Measurements from ENCODE around the gene PPP1R15A. TPM values are rescaled to one million over a fixed set of nuclear protein-coding genes. Genes with fewer than 3 reads are reported as not detected.
"Not testable (repeated sequence)": the region's sequence is repeated elsewhere in the genome, so short reads cannot be mapped to it uniquely, and the experiment has no call there.

The PPP1R15A gene
- polyA plus RNA-seq, 1 donor from 2014 or later: 73.6 TPM

GRCh38 chr19:48899781-48900476 is 27.7 kb downstream of the PPP1R15A start, which contains the start of gene NUCB1:
TSS of gene NUCB1 (plus strand) at chr19:48900312. CDS start at chr19:48900797, 485 bp downstream.
- H4K20me1 ChIP-seq (ENCODE audit: insufficient read depth): no peaks in the 10 kb centered on the region
- no peaks in the 10 kb centered on the region for H3K9me3 ChIP-seq (ENCODE audit: low read length)
- H3K27me3 ChIP-seq (ENCODE audit: insufficient read depth, low read depth, low read length): no peaks in the 10 kb centered on the region
- H3K9ac ChIP-seq (ENCODE audit: low read length): peak within 1 kb of the TSS; percentile 87
- H3K4me2 ChIP-seq (ENCODE audit: low read length): peak within 1 kb of the TSS; percentile 83
- H3F3A ChIP-seq (ENCODE audit: insufficient read depth, low read length, poor library complexity, severe bottlenecking): no peaks in the 10 kb centered on the region
- TF ChIP-seq EZH2 (IDR thresholded peaks at IDR 0.05; ENCODE audit: borderline replicate concordance, insufficient read depth, low read length, poor library complexity, severe bottlenecking) (no peak), POLR2AphosphoS5 (IDR thresholded peaks at IDR 0.05) (peak; percentile 81), TAF1 (IDR thresholded peaks at IDR 0.05; ENCODE audit: low read depth) (no peak), EP300 (conservative IDR thresholded peaks at IDR 0.05; ENCODE audit: poor library complexity, severe bottlenecking) (peak; percentile 21), SMC3 (conservative IDR thresholded peaks at IDR 0.05; ENCODE audit: poor library complexity) (peak; percentile 30), RAD21 (conservative IDR thresholded peaks at IDR 0.05) (peak; percentile 49), MXI1 (conservative IDR thresholded peaks at IDR 0.05; ENCODE audit: poor library complexity, severe bottlenecking) (peak; percentile 78)
- TF ChIP-seq, protein P1, sequence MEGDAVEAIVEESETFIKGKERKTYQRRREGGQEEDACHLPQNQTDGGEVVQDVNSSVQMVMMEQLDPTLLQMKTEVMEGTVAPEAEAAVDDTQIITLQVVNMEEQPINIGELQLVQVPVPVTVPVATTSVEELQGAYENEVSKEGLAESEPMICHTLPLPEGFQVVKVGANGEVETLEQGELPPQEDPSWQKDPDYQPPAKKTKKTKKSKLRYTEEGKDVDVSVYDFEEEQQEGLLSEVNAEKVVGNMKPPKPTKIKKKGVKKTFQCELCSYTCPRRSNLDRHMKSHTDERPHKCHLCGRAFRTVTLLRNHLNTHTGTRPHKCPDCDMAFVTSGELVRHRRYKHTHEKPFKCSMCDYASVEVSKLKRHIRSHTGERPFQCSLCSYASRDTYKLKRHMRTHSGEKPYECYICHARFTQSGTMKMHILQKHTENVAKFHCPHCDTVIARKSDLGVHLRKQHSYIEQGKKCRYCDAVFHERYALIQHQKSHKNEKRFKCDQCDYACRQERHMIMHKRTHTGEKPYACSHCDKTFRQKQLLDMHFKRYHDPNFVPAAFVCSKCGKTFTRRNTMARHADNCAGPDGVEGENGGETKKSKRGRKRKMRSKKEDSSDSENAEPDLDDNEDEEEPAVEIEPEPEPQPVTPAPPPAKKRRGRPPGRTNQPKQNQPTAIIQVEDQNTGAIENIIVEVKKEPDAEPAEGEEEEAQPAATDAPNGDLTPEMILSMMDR (IDR thresholded peaks at IDR 0.05; ENCODE audit: poor library complexity, severe bottlenecking): peak; percentile 65
- TF ChIP-seq, protein P2, sequence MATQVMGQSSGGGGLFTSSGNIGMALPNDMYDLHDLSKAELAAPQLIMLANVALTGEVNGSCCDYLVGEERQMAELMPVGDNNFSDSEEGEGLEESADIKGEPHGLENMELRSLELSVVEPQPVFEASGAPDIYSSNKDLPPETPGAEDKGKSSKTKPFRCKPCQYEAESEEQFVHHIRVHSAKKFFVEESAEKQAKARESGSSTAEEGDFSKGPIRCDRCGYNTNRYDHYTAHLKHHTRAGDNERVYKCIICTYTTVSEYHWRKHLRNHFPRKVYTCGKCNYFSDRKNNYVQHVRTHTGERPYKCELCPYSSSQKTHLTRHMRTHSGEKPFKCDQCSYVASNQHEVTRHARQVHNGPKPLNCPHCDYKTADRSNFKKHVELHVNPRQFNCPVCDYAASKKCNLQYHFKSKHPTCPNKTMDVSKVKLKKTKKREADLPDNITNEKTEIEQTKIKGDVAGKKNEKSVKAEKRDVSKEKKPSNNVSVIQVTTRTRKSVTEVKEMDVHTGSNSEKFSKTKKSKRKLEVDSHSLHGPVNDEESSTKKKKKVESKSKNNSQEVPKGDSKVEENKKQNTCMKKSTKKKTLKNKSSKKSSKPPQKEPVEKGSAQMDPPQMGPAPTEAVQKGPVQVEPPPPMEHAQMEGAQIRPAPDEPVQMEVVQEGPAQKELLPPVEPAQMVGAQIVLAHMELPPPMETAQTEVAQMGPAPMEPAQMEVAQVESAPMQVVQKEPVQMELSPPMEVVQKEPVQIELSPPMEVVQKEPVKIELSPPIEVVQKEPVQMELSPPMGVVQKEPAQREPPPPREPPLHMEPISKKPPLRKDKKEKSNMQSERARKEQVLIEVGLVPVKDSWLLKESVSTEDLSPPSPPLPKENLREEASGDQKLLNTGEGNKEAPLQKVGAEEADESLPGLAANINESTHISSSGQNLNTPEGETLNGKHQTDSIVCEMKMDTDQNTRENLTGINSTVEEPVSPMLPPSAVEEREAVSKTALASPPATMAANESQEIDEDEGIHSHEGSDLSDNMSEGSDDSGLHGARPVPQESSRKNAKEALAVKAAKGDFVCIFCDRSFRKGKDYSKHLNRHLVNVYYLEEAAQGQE (IDR thresholded peaks at IDR 0.05; ENCODE audit: borderline replicate concordance): peak; percentile 36
- H3K4me3 ChIP-seq (ENCODE audit: low read length): peak within 1 kb of the TSS; percentile 96
- H3K36me3 ChIP-seq (ENCODE audit: insufficient read depth, low read length): no peaks in the 10 kb centered on the region
- peak within 1 kb of the TSS; percentile 54 for H2AFZ ChIP-seq (ENCODE audit: low read depth, low read length)
- no peaks in the 10 kb centered on the region for H3K9me2 ChIP-seq (ENCODE audit: insufficient read depth, low read length)
- H3K79me2 ChIP-seq (replicated peaks; ENCODE audit: insufficient read depth, low read length): peaks cover 11% of the 10 kb centered on the region
- peak within 1 kb of the TSS; percentile 55 for H3K27ac ChIP-seq (ENCODE audit: low read length)

GRCh38 chr19:48900477-48901406 is 28.5 kb downstream of the PPP1R15A start:
- H3K9me3 ChIP-seq (ENCODE audit: low read length): no peaks in the 10 kb centered on the region
- peak overlapping the region; percentile 83 for H3K4me2 ChIP-seq (ENCODE audit: low read length)
- peak overlapping the region; percentile 96 for H3K4me3 ChIP-seq (ENCODE audit: low read length)
- no peaks in the 10 kb centered on the region for H3K36me3 ChIP-seq (ENCODE audit: insufficient read depth, low read length)
- H2AFZ ChIP-seq (ENCODE audit: low read depth, low read length): peak overlapping the region; percentile 54
- H3K9me2 ChIP-seq (ENCODE audit: insufficient read depth, low read length): no peaks in the 10 kb centered on the region
- TF ChIP-seq TAF1 (IDR thresholded peaks at IDR 0.05; ENCODE audit: low read depth): no peak
- TF ChIP-seq EP300 (conservative IDR thresholded peaks at IDR 0.05; ENCODE audit: poor library complexity, severe bottlenecking): peak; percentile 3
- TF ChIP-seq MXI1 (conservative IDR thresholded peaks at IDR 0.05; ENCODE audit: poor library complexity, severe bottlenecking): peak; percentile 1
- no peaks in the 10 kb centered on the region for H3K27me3 ChIP-seq (ENCODE audit: insufficient read depth, low read depth, low read length)
- H3F3A ChIP-seq (ENCODE audit: insufficient read depth, low read length, poor library complexity, severe bottlenecking): no peaks in the 10 kb centered on the region
- peaks cover 11% of the 10 kb centered on the region for H3K79me2 ChIP-seq (replicated peaks; ENCODE audit: insufficient read depth, low read length)
- H3K9ac ChIP-seq (ENCODE audit: low read length): peak overlapping the region; percentile 87
- H3K27ac ChIP-seq (ENCODE audit: low read length): peak overlapping the region; percentile 55
- no peaks in the 10 kb centered on the region for H4K20me1 ChIP-seq (ENCODE audit: insufficient read depth)

DNA sequence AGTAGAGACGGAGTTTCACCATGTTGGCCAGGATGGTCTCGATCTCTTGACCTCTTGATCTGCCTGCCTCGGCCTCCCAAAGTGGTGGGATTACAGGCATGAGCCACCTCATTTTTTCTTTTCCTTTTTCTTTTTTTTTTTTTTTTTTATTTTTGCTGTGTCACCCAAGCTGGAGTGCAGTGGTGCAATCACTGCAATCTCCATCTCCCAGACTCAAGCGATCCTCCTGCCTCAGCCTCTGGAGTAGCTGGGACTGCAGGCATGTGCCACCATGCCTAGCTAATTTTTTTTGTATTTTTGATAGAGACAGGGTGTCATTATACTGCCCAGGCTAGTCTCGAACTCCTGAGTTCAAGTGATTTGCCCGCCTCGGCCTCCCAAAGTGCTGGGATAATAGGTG is 30.1 kb downstream of the PPP1R15A start:
- H3K27ac ChIP-seq (ENCODE audit: low read length); H3K36me3 ChIP-seq (ENCODE audit: insufficient read depth, low read length); H3K9me2 ChIP-seq (ENCODE audit: insufficient read depth, low read length); H3F3A ChIP-seq (ENCODE audit: insufficient read depth, low read length, poor library complexity, severe bottlenecking); H3K27me3 ChIP-seq (ENCODE audit: insufficient read depth, low read depth, low read length); H3K4me2 ChIP-seq (ENCODE audit: low read length); H3K4me3 ChIP-seq (ENCODE audit: low read length); H2AFZ ChIP-seq (ENCODE audit: low read depth, low read length); H3K9me3 ChIP-seq (ENCODE audit: low read length); H3K9ac ChIP-seq (ENCODE audit: low read length); H4K20me1 ChIP-seq (ENCODE audit: insufficient read depth): not testable (repeated sequence)
- peaks cover 11% of the 10 kb centered on the region for H3K79me2 ChIP-seq (replicated peaks; ENCODE audit: insufficient read depth, low read length)

DNA sequence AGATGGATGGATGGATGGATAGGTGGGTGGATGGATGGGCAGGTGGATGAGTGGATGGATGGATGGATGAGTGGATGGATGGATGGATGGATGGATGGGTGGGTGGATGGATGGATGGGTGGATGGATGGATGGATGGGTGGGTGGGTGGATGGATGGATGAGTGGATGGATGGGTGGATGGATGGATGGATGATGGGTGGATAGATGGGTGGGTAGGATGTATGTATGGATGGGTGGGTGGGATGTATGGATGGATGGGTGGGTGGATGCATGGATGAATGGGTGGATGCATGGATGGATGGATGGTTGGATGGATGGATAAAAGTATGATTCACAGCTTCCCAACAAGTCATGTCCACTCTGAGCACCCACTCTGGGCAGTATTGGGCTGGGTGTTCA is 31.6 kb downstream of the PPP1R15A start:
- peaks cover 11% of the 10 kb centered on the region for H3K79me2 ChIP-seq (replicated peaks; ENCODE audit: insufficient read depth, low read length)
- H3K27me3 ChIP-seq (ENCODE audit: insufficient read depth, low read depth, low read length); H3K4me3 ChIP-seq (ENCODE audit: low read length); H3K9ac ChIP-seq (ENCODE audit: low read length); H3K36me3 ChIP-seq (ENCODE audit: insufficient read depth, low read length); H3K9me3 ChIP-seq (ENCODE audit: low read length); H3K27ac ChIP-seq (ENCODE audit: low read length); H4K20me1 ChIP-seq (ENCODE audit: insufficient read depth); H3K9me2 ChIP-seq (ENCODE audit: insufficient read depth, low read length); H3F3A ChIP-seq (ENCODE audit: insufficient read depth, low read length, poor library complexity, severe bottlenecking); H3K4me2 ChIP-seq (ENCODE audit: low read length); H2AFZ ChIP-seq (ENCODE audit: low read depth, low read length): not testable (repeated sequence)

All from neural cell (in vitro differentiated cells).